HepG2 (cell line): ENCODE data around the gene NDUFS2. TPM values are rescaled to one million over a fixed set of nuclear protein-coding genes. Genes with fewer than 3 reads are reported as not detected.

Experiments
- ATAC-seq: fragments of 200-7000 bp; cut with Tn5 transposase; 3 replicates; pipeline ENCODE4 v1.9.1; 2020; ENCODE audit warnings: mild to moderate bottlenecking, moderate library complexity
- BruUV-seq: library from RNA; stranded (reverse); fragments of 400-500 nt; replicated peaks from 2 replicates; lab custom pipeline; 2021; lab: Mats Ljungman, UMichigan
- CTCF ChIA-PET: fragments of 300-600 bp; formaldehyde crosslinking; extraction: SDS; loops from one replicate; lab custom pipeline; 2021; ENCODE audit warnings: low total read pairs, inconsistent platforms, low intra/inter-chr PET ratio; lab: Yijun Ruan, JAX
- POLR2A ChIA-PET: fragments of 350-600 bp; sonication (Branson Sonifier 250); formaldehyde crosslinking; loops from one replicate; lab custom pipeline; 2020; ENCODE audit warnings: antibody characterized with exemption, inconsistent platforms; lab: Yijun Ruan, JAX
- DNase-seq: peaks from one replicate; pipeline ENCODE4 v3.0.0-alpha.2; 2015; ENCODE audit warnings: low spot score
- FAIRE-seq: peaks from 3 replicates; lab custom pipeline; 2011; peaks lifted over from hg19 to GRCh38; lab: Jason Lieb, UNC
- H2AFZ ChIP-seq: one replicate; pipeline ENCODE4 v1.6.1; 2011; ENCODE audit warnings: low read length, inconsistent platforms
- H3K27ac ChIP-seq: fragments of 300-600 bp; 3 replicates; pipeline ENCODE4 v1.8.0; 2011; ENCODE audit warnings: mixed run types, mild to moderate bottlenecking, mixed read lengths, low read length, inconsistent platforms; ENCODE audit not compliant: insufficient read depth; ENCODE audit errors: extremely low read length
- H3K27me3 ChIP-seq, 2 experiments: fragments of 200-600 bp in 1 of 2; 2 replicates in 1 of 2; 3 replicates in 1 of 2; pipeline versions ENCODE4 v1.6.0 to v1.8.0; 2011; ENCODE audit warnings: low read length in 2 of 2, mild to moderate bottlenecking in 2 of 2, moderate library complexity in 2 of 2, inconsistent platforms in 1 of 2; ENCODE audit not compliant: insufficient read depth in 2 of 2, control insufficient read depth in 1 of 2
- H3K36me3 ChIP-seq, 2 experiments: fragments of 200-600 bp in 1 of 2; replicated peaks in 1 of 2; 2 replicates in 1 of 2; 3 replicates in 1 of 2; pipeline versions ENCODE4 v1.5.1 to v1.8.0; 2011; ENCODE audit warnings: low read length in 2 of 2, inconsistent platforms in 1 of 2; ENCODE audit not compliant: insufficient read depth in 2 of 2, control insufficient read depth in 1 of 2
- H3K4me1 ChIP-seq: 2 replicates; pipeline ENCODE4 v1.5.1; 2012; ENCODE audit warnings: low read length, inconsistent platforms; ENCODE audit not compliant: insufficient read depth
- H3K4me2 ChIP-seq: 2 replicates; pipeline ENCODE4 v1.6.0; 2011; ENCODE audit warnings: low read depth, low read length, inconsistent platforms
- H3K4me3 ChIP-seq, 3 experiments: fragments of 200-600 bp in 1 of 3; sonication (generic), shearing (Covaris generic) in 1 of 3; replicated peaks in 1 of 3; 2 replicates each; pipeline ENCODE4 v1.5.1; 2011 to 2016; ENCODE audit warnings: low read length in 3 of 3, inconsistent platforms in 2 of 3, low read depth in 2 of 3, mild to moderate bottlenecking in 2 of 3, control low read depth in 1 of 3, mixed read lengths in 1 of 3; ENCODE audit not compliant: insufficient read depth in 1 of 3
- H3K79me2 ChIP-seq: one replicate; pipeline ENCODE4 v1.6.1; 2011; ENCODE audit warnings: low read length, inconsistent platforms; ENCODE audit not compliant: insufficient read depth
- H3K9ac ChIP-seq: 2 replicates; pipeline ENCODE4 v1.6.0; 2011; ENCODE audit warnings: mild to moderate bottlenecking, low read depth, low read length, inconsistent platforms; ENCODE audit not compliant: insufficient read depth
- H3K9me3 ChIP-seq: 2 replicates; pipeline ENCODE4 v1.5.1; 2012; ENCODE audit warnings: mild to moderate bottlenecking, low read length
- H4K20me1 ChIP-seq: 2 replicates; pipeline ENCODE4 v1.6.0; 2011; ENCODE audit warnings: inconsistent platforms, mild to moderate bottlenecking, low read length, moderate library complexity; ENCODE audit not compliant: insufficient read depth
- ARID2 ChIP-seq: sonication (generic); formaldehyde crosslinking; IDR thresholded peaks from 2 replicates; pipeline ENCODE4 v1.8.1; 2022; ENCODE audit warnings: mild to moderate bottlenecking, missing genetic modification reagents, borderline replicate concordance
- HNF4A ChIP-seq: sonication (generic); formaldehyde crosslinking; IDR thresholded peaks from 2 replicates; pipeline ENCODE4 v1.4.0; 2020; ENCODE audit warnings: missing genetic modification reagents
- HOXA5 ChIP-seq: sonication (generic); formaldehyde crosslinking; IDR thresholded peaks from 2 replicates; pipeline ENCODE4 v1.4.0; 2020; ENCODE audit warnings: missing genetic modification reagents
- NCOA1 ChIP-seq: sonication (generic); formaldehyde crosslinking; IDR thresholded peaks from 2 replicates; pipeline ENCODE4 v1.9.0; 2021; ENCODE audit warnings: missing genetic modification reagents
- POLR2AphosphoS5 ChIP-seq: IDR thresholded peaks from 2 replicates; pipeline ENCODE4 v1.6.1; 2012; ENCODE audit warnings: low read depth, low read length
- TBP ChIP-seq: sonication (generic); formaldehyde crosslinking; IDR thresholded peaks from 2 replicates; pipeline ENCODE4 v1.5.0; 2020; ENCODE audit warnings: missing genetic modification reagents
- XRCC5 ChIP-seq: fragments of 200-400 bp; formaldehyde crosslinking; optimal IDR thresholded peaks from 2 replicates; pipeline ENCODE3; 2017; ENCODE audit warnings: mild to moderate bottlenecking, low read length
- ZEB1 ChIP-seq: IDR thresholded peaks from 2 replicates; pipeline ENCODE4 v1.6.1; 2012; ENCODE audit warnings: mild to moderate bottlenecking, low read depth, inconsistent platforms; ENCODE audit not compliant: insufficient replicate concordance
- ZFP82 ChIP-seq: sonication (generic); formaldehyde crosslinking; IDR thresholded peaks from 2 replicates; pipeline ENCODE4 v1.5.1; 2020; ENCODE audit warnings: mild to moderate bottlenecking, missing genetic modification reagents, borderline replicate concordance
- ZNF598 ChIP-seq: sonication (generic); formaldehyde crosslinking; IDR thresholded peaks from 2 replicates; pipeline ENCODE4 v1.5.1; 2020; ENCODE audit warnings: mild to moderate bottlenecking, missing genetic modification reagents, borderline replicate concordance
- ZNF678 ChIP-seq: sonication (generic); formaldehyde crosslinking; IDR thresholded peaks from 2 replicates; pipeline ENCODE4 v1.4.0; 2020; ENCODE audit warnings: mild to moderate bottlenecking, missing genetic modification reagents
- ZNF878 ChIP-seq: sonication (generic); formaldehyde crosslinking; IDR thresholded peaks from 2 replicates; pipeline ENCODE4 v1.8.1; 2023; ENCODE audit warnings: mild to moderate bottlenecking, missing genetic modification reagents, moderate library complexity
- WGBS: methylation state at CpG from one replicate; pipeline ENCODE4 v1.1.6; 2017; ENCODE audit warnings: low lambda C conversion rate; 5-methylcytosine and 5-hydroxymethylcytosine counted together
- in situ Hi-C: cut with HindIII; loops from 2 replicates; pipeline ENCODE4 v1.10.0; 2017; ENCODE audit warnings: low pct_unique_long_range_greater_than_20kb; ENCODE audit not compliant: extremely low pct_ligation_motif_present
- intact Hi-C: fragments of 100-400 bp; cut with micrococcal nuclease; formaldehyde crosslinking; loops from one replicate; pipeline ENCODE4 v1.10.0; 2022; ENCODE audit not compliant: unreplicated experiment
- polyA plus RNA-seq, 8 experiments: library from polyadenylated mRNA; depleted of rRNA in 3 of 8; stranded (reverse) in 7 of 8; unstranded in 1 of 8; fragments of >200 nt; fragmentation: Illumina TruSeq in 4 of 8; extraction: Trizol in 4 of 8; gene quantifications; 2 replicates each; pipeline versions ENCODE4 v1.2.1 to v1.2.3, GENCODE V29; 2011 to 2016; ENCODE audit warnings: low read depth in 4 of 8, missing spikeins in 1 of 8, mixed read lengths in 1 of 8; ENCODE audit not compliant: insufficient read depth in 1 of 8
- total RNA-seq, 5 experiments: library from RNA; depleted of rRNA; stranded (reverse); fragments of >200 nt; fragmentation: Illumina TruSeq; extraction: Trizol; gene quantifications; 2 replicates each; pipeline ENCODE4 v1.2.3, GENCODE V29; 2016; ENCODE audit warnings: low read depth in 1 of 5
- TF ChIP-seq, protein P1 (sequence below): sonication (generic); formaldehyde crosslinking; IDR thresholded peaks from 2 replicates; pipeline ENCODE4 v1.4.0; 2020; ENCODE audit warnings: mild to moderate bottlenecking, missing genetic modification reagents
- TF ChIP-seq, protein P2 (sequence below): conservative IDR thresholded peaks from 2 replicates; pipeline ENCODE4 v1.6.1; 2018; ENCODE audit warnings: missing genetic modification reagents
- TF ChIP-seq, protein P3 (sequence below): fragments of 450-650 bp; IDR thresholded peaks from 2 replicates; pipeline ENCODE4 v1.6.1; 2016
- TF ChIP-seq, protein P4 (sequence below): sonication (generic); formaldehyde crosslinking; IDR thresholded peaks from 2 replicates; pipeline ENCODE4 v1.4.0; 2020; ENCODE audit warnings: mild to moderate bottlenecking, missing genetic modification reagents
- TF ChIP-seq, protein P5 (sequence below): sonication (generic); formaldehyde crosslinking; IDR thresholded peaks from 2 replicates; pipeline ENCODE4 v1.5.1; 2020; ENCODE audit warnings: missing genetic modification reagents, mild to moderate bottlenecking, borderline replicate concordance

Gene NDUFS2
- total and polyA plus RNA-seq, 2 of the 13 experiments (the other 11 are each of a cell fraction or from before 2014, with no cell fraction given) = 89.9 to 118 TPM

DNA sequence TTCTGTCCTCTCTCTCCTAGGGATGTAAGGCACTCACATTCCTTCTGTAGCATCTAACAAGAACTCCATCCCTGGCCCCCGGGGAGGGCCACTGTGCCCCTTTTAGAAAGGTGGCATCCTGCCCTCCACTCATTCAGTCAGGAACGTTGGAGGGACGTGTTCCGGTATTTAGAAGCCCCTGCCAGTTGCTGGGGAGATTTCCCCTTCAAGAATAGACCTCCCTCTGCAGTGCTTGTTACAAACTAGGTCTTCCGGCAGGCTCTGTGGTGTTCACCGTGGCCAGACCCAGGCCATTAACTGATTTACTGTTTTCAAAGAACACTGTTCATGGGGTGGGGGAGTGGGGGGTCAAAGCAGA is 57.2 kb downstream of the NDUFS2 start (continued):
- no peak for TF ChIP-seq ZNF678

DNA sequence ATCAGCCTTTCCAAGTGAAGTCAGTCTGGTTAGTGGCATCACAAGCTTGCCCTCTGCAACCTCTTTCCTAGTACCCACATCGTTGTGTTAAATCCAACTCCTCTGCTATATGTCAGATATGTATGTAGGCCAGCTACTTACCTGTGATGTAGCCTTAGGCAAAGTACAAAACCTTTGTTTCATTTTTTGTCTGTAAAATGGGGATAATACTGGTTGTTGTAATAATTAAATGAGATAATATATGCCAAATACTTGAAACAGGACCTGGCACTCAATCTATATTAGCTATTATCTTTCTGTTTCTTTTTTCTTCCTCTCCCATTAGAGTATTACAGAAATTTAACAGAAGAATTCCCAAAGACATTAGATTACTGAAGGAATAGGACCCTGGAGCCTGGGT is 57.6 kb downstream of the NDUFS2 start:
- H3K27ac ChIP-seq = no peak overlapping the region
- WGBS = 33% methylated on average over 1 of the region's 1 CpG
- DNase-seq (no peak), ATAC-seq (no peak), FAIRE-seq (no peak)
- peaks cover 51% of the 10 kb centered on the region for H3K4me1 ChIP-seq
- ChIA-PET POLR2A (no interaction called here), CTCF (no interaction called here)
- no peak overlapping the region for H3K9ac ChIP-seq
- TF ChIP-seq, protein P1, sequence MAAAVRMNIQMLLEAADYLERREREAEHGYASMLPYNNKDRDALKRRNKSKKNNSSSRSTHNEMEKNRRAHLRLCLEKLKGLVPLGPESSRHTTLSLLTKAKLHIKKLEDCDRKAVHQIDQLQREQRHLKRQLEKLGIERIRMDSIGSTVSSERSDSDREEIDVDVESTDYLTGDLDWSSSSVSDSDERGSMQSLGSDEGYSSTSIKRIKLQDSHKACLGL = no peak
- TF ChIP-seq TBP (no peak), XRCC5 (no peak), ARID2 (CRISPR knock-in tag) (no peak), HOXA5 (no peak), HNF4A (CRISPR knock-in tag) (no peak), ZNF878 (CRISPR knock-in tag) (no peak), ZEB1 (no peak), POLR2AphosphoS5 (no peak), ZNF598 (CRISPR knock-in tag) (no peak), NCOA1 (CRISPR knock-in tag) (no peak), ZFP82 (CRISPR knock-in tag) (no peak)
- TF ChIP-seq, protein P2, sequence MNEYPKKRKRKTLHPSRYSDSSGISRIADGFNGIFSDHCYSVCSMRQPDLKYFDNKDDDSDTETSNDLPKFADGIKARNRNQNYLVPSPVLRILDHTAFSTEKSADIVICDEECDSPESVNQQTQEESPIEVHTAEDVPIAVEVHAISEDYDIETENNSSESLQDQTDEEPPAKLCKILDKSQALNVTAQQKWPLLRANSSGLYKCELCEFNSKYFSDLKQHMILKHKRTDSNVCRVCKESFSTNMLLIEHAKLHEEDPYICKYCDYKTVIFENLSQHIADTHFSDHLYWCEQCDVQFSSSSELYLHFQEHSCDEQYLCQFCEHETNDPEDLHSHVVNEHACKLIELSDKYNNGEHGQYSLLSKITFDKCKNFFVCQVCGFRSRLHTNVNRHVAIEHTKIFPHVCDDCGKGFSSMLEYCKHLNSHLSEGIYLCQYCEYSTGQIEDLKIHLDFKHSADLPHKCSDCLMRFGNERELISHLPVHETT (CRISPR knock-in tag) = no peak
- TF ChIP-seq, protein P3, sequence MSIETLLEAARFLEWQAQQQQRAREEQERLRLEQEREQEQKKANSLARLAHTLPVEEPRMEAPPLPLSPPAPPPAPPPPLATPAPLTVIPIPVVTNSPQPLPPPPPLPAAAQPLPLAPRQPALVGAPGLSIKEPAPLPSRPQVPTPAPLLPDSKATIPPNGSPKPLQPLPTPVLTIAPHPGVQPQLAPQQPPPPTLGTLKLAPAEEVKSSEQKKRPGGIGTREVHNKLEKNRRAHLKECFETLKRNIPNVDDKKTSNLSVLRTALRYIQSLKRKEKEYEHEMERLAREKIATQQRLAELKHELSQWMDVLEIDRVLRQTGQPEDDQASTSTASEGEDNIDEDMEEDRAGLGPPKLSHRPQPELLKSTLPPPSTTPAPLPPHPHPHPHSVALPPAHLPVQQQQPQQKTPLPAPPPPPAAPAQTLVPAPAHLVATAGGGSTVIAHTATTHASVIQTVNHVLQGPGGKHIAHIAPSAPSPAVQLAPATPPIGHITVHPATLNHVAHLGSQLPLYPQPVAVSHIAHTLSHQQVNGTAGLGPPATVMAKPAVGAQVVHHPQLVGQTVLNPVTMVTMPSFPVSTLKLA = no peak
- TF ChIP-seq, protein P4, sequence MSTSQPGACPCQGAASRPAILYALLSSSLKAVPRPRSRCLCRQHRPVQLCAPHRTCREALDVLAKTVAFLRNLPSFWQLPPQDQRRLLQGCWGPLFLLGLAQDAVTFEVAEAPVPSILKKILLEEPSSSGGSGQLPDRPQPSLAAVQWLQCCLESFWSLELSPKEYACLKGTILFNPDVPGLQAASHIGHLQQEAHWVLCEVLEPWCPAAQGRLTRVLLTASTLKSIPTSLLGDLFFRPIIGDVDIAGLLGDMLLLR (CRISPR knock-in tag) = no peak
- TF ChIP-seq, protein P5, sequence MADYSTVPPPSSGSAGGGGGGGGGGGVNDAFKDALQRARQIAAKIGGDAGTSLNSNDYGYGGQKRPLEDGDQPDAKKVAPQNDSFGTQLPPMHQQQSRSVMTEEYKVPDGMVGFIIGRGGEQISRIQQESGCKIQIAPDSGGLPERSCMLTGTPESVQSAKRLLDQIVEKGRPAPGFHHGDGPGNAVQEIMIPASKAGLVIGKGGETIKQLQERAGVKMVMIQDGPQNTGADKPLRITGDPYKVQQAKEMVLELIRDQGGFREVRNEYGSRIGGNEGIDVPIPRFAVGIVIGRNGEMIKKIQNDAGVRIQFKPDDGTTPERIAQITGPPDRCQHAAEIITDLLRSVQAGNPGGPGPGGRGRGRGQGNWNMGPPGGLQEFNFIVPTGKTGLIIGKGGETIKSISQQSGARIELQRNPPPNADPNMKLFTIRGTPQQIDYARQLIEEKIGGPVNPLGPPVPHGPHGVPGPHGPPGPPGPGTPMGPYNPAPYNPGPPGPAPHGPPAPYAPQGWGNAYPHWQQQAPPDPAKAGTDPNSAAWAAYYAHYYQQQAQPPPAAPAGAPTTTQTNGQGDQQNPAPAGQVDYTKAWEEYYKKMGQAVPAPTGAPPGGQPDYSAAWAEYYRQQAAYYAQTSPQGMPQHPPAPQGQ (CRISPR knock-in tag) = no peak
- H3K27me3 ChIP-seq = peaks cover 0 to 16% of the 10 kb centered on the region in 2 experiments; a peak in 3 of 5 replicates
- H3K4me3 ChIP-seq = no peak overlapping the region
- no TSS peak for BruUV-seq
- no peaks in the 10 kb centered on the region for H3K79me2 ChIP-seq
- in situ Hi-C loops = no loop called here
- intact Hi-C loops = no loop called here
- no peaks in the 10 kb centered on the region for H4K20me1 ChIP-seq
- no peak overlapping the region for H2AFZ ChIP-seq
- H3K9me3 ChIP-seq = peaks cover 11% of the 10 kb centered on the region
- H3K36me3 ChIP-seq = no peaks in the 10 kb centered on the region
- H3K4me2 ChIP-seq = no peak overlapping the region
